Mammary epithelial cell (primary cell): ENCODE data around the gene EZH1.

Experiments used
- EZH2 ChIP-seq: IDR thresholded peaks from 2 replicates; pipeline ENCODE4 v1.6.1; 2012; ENCODE audit warnings: low read length, inconsistent platforms, borderline replicate concordance
- TF ChIP-seq, protein P1 (sequence below), 2 donors: IDR thresholded peaks in 1 of 2; conservative IDR thresholded peaks in 1 of 2; 2 replicates each; pipeline ENCODE4 v1.5.1; 2011 to 2012; ENCODE audit warnings: inconsistent platforms in 2 of 2, low read length in 2 of 2, mild to moderate bottlenecking in 2 of 2, control low read depth in 1 of 2, low read depth in 1 of 2; ENCODE audit not compliant: insufficient read depth in 1 of 2; ENCODE audit errors: extremely low read depth in 1 of 2

DNA sequence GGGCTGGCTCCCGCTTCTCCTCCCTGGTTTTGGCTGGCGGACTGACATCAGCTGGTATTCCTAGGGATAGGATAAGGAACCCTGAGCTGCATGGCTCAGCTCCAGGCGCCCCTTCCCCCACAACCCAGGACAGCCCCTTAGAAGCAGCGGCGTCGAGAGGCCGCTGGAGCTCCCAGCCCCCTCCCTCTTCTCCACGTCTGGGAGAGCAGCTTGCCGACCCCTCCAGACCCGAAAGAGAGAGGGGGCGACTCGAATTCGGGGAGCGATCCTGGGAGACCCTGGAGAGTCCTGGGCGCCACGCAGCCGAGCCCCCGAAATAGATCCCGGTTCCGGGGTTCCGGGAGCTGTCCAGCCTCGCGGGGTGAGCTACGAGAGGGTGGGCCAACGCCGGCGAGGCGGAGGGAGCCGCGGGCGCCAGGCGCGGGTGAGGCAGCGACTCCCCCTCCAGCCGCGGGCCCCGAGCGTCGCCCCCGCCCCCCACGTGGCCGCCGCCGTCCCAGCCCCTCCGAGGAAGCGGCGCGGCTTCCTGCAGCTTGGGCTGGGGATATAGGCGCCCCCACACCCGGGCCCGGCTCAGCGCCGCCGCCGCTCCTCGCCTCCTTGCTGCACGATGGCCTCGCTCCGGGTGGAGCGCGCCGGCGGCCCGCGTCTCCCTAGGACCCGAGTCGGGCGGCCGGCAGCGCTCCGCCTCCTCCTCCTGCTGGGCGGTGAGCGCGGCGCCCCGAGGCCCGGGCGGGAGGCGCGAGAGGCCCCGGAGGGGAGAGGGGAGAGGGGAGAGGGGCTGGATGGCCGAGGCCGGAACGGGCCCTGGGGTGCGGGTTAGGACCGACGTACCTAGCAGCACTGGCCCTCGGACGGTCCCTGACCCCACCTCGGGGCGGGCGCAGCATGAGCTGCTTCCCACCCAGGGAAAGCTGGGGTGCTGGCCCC, 16.1 kb upstream of the EZH1 start, which contains the start of gene RAMP2:
- TF ChIP-seq, protein P1, sequence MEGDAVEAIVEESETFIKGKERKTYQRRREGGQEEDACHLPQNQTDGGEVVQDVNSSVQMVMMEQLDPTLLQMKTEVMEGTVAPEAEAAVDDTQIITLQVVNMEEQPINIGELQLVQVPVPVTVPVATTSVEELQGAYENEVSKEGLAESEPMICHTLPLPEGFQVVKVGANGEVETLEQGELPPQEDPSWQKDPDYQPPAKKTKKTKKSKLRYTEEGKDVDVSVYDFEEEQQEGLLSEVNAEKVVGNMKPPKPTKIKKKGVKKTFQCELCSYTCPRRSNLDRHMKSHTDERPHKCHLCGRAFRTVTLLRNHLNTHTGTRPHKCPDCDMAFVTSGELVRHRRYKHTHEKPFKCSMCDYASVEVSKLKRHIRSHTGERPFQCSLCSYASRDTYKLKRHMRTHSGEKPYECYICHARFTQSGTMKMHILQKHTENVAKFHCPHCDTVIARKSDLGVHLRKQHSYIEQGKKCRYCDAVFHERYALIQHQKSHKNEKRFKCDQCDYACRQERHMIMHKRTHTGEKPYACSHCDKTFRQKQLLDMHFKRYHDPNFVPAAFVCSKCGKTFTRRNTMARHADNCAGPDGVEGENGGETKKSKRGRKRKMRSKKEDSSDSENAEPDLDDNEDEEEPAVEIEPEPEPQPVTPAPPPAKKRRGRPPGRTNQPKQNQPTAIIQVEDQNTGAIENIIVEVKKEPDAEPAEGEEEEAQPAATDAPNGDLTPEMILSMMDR (conservative IDR thresholded peaks at IDR 0.05 in 1 of 2, IDR thresholded peaks at IDR 0.05 in 1 of 2; ENCODE audit: extremely low read depth in 1 of 2, insufficient read depth in 1 of 2, low read depth in 1 of 2, low read length in 2 of 2), result no peak
- TF ChIP-seq EZH2, result no peak
